Testis (tissue), 3 donors: ENCODE results near the gene ITGB2. TPM values are rescaled to one million over a fixed set of nuclear protein-coding genes. Genes with fewer than 3 reads are reported as not detected.

Experiments
- DNase-seq: peaks from one replicate; pipeline ENCODE4 v3.0.0-alpha.2; 2019
- H3K27ac ChIP-seq, 2 donors: fragments of 200-600 bp; sonication (generic); one replicate each; pipeline ENCODE4 v1.5.1; 2019
- H3K27me3 ChIP-seq: fragments of 200-600 bp; sonication (generic); one replicate; pipeline ENCODE4 v1.5.1; 2019
- H3K36me3 ChIP-seq: fragments of 200-600 bp; sonication (generic); one replicate; pipeline ENCODE4 v1.5.1; 2017; ENCODE audit warnings: low read depth; ENCODE audit errors: missing control alignments
- H3K4me1 ChIP-seq: fragments of 200-600 bp; sonication (generic); one replicate; pipeline ENCODE4 v1.5.1; 2019
- H3K4me3 ChIP-seq, 2 donors: fragments of 200-600 bp; sonication (generic); one replicate each; pipeline ENCODE4 v1.5.1; 2017 to 2019
- H3K9me3 ChIP-seq: fragments of 200-600 bp; sonication (generic); one replicate; pipeline ENCODE4 v1.5.1; 2017
- POLR2A ChIP-seq: fragments of 450-650 bp; IDR thresholded peaks from one replicate; pipeline ENCODE4 v1.6.1; 2017; ENCODE audit warnings: antibody characterized with exemption, mild to moderate bottlenecking, moderate library complexity
- WGBS, 2 donors: methylation state at CpG; one replicate each; pipeline ENCODE4 v1.1.5; 2018; 5-methylcytosine and 5-hydroxymethylcytosine counted together
- intact Hi-C: fragments of 100-400 bp; cut with DNase I; formaldehyde crosslinking; loops from one replicate; pipeline ENCODE4 v1.15.1; 2023; ENCODE audit warnings: low total_unique reads
- polyA plus RNA-seq: library from polyadenylated mRNA; stranded (reverse); fragments of 350-450 nt; fragmentation: Illumina TruSeq; extraction: RNeasy Lipid Tissue Mini Kit (QIAGEN cat#74804); gene quantifications from one replicate; pipeline ENCODE4 v1.2.3, GENCODE V29; 2014; ENCODE audit warnings: low read depth, low replicate concordance; ENCODE audit not compliant: insufficient read depth
- total RNA-seq, 2 donors: library from RNA; depleted of rRNA; stranded (reverse); fragments of >200 nt; gene quantifications; one replicate each; pipeline ENCODE4 v1.2.3, GENCODE V29; 2016
- TF ChIP-seq, protein P1 (sequence below), 3 experiments: fragments of 450-650 bp in 2 of 3; fragments of 200-600 bp in 1 of 3; sonication (generic) in 1 of 3; IDR thresholded peaks; one replicate each; pipeline ENCODE4 v1.5.1; 2016 to 2019; ENCODE audit warnings: antibody characterized with exemption in 3 of 3, mild to moderate bottlenecking in 2 of 3, moderate library complexity in 1 of 3

ITGB2 gene
- total and polyA plus RNA-seq, 3 donors from 2014 or later = 5.6 to 29.5 (median 27.4) TPM

DNA sequence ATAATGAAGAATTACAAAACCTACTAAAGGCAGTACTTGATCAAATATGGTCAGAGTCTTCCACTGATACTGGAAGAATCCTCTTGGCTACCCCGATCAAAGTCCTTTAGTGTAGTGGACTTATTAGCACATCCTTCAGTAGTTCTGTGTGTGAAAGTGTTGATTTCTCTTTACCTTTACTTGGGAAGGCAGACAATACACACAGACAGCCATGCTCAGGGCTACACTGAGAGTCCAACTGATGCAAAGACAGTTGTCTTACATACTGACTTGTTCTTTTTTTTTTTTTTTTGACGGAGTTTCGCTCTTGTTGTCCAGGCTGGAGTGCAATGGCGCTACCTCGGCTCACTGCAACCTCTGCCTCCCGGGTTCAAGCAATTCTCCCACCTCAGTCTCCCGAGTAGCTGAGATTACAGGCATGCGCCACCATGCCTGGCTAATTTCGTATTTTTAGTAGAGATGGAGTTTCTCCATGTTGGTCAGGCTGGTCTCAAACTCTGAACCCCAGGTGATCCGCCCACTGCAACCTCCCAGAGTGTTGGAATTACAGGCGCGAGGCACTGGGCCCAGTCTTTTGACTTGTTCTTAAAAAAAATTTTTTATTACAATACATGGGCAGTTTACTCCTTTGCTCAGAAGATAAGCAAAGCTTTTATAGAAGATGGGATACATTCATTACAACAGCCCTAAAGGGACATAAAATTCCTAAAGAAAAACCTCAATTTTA lies 43.7 kb downstream of the ITGB2 start:
- H3K27ac ChIP-seq = no peak overlapping the region
- intact Hi-C loops = no loop called here

GRCh38 chr21:44875316-44875700 lies 45.4 kb downstream of the ITGB2 start:
- Histone ChIP-seq H3K27me3 (no peaks in the 10 kb centered on the region), H3K36me3 (no peaks in the 10 kb centered on the region), H3K4me1 (peaks cover 36% of the 10 kb centered on the region), H3K9me3 (no peaks in the 10 kb centered on the region), H3K4me3 (peak overlapping the region; percentile 92 to 97), H3K27ac (peak overlapping the region; percentile 73 to 98)
- DNase-seq = no peak
- TF ChIP-seq POLR2A = no peak
- TF ChIP-seq, protein P1, sequence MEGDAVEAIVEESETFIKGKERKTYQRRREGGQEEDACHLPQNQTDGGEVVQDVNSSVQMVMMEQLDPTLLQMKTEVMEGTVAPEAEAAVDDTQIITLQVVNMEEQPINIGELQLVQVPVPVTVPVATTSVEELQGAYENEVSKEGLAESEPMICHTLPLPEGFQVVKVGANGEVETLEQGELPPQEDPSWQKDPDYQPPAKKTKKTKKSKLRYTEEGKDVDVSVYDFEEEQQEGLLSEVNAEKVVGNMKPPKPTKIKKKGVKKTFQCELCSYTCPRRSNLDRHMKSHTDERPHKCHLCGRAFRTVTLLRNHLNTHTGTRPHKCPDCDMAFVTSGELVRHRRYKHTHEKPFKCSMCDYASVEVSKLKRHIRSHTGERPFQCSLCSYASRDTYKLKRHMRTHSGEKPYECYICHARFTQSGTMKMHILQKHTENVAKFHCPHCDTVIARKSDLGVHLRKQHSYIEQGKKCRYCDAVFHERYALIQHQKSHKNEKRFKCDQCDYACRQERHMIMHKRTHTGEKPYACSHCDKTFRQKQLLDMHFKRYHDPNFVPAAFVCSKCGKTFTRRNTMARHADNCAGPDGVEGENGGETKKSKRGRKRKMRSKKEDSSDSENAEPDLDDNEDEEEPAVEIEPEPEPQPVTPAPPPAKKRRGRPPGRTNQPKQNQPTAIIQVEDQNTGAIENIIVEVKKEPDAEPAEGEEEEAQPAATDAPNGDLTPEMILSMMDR (IDR thresholded peaks at IDR 0.05) = no peak
- intact Hi-C loops = no loop called here
- WGBS, 2 donors = 11 to 14% methylated on average over 6 of the region's 6 CpGs

More for the DNA sequence above, 43.7 kb downstream of the ITGB2 start:
- Histone ChIP-seq H3K4me1 (peaks cover 28% of the 10 kb centered on the region), H3K27me3 (no peaks in the 10 kb centered on the region), H3K36me3 (no peaks in the 10 kb centered on the region), H3K9me3 (no peaks in the 10 kb centered on the region), H3K4me3 (no peak overlapping the region)
- WGBS, 2 donors = 93% methylated on average over 12 of the region's 12 CpGs
- no peak for DNase-seq
- no peak for TF ChIP-seq POLR2A
- TF ChIP-seq, protein P1 (IDR thresholded peaks at IDR 0.05) = no peak

- TF ChIP-seq, protein P1 (IDR thresholded peaks at IDR 0.05) = no peak
- TF ChIP-seq POLR2A = no peak
- WGBS, 2 donors = 6 to 15% methylated on average over 28 to 48 of the region's 49 CpGs
- Histone ChIP-seq H3K4me1 (peaks cover 41% of the 10 kb centered on the region), H3K27me3 (no peaks in the 10 kb centered on the region), H3K27ac (peak overlapping the region; percentile 73 to 98), H3K4me3 (peak overlapping the region; percentile 92 to 97), H3K36me3 (no peaks in the 10 kb centered on the region), H3K9me3 (no peaks in the 10 kb centered on the region)
- intact Hi-C loops = loop anchor here (5.0 kb wide), 2 partner anchors 57 to 72 kb away; partner anchors contain the start of genes SUMO3 and UBE2G2
- peak; percentile 64 for DNase-seq
These were observed 46.0 kb downstream of the ITGB2 start for GRCh38 chr21:44874497-44875315.

GRCh38 chr21:44874240-44874496 lies 46.5 kb downstream of the ITGB2 start:
- Histone ChIP-seq H3K9me3 (no peaks in the 10 kb centered on the region), H3K27me3 (no peaks in the 10 kb centered on the region), H3K4me3 (peak overlapping the region; percentile 92 to 97), H3K36me3 (no peaks in the 10 kb centered on the region), H3K27ac (peak overlapping the region; percentile 73 to 98), H3K4me1 (peaks cover 46% of the 10 kb centered on the region)
- no peak for TF ChIP-seq POLR2A
- intact Hi-C loops = loop anchor here (5.0 kb wide), 2 partner anchors 57 to 72 kb away; partner anchors contain the start of genes SUMO3 and UBE2G2
- DNase-seq = no peak
- WGBS, 2 donors = 1 to 3% methylated on average over 14 to 20 of the region's 20 CpGs
